BJ (cell line): ENCODE data around the gene PVALEF. TPM values are rescaled to one million over a fixed set of nuclear protein-coding genes. Genes with fewer than 3 reads are reported as not detected.
A peak's percentile ranks its signal among the peaks of the same experiment; 100 is the strongest.

Experiments
- CTCF ChIA-PET: fragments of 350-600 bp; formaldehyde crosslinking; extraction: SDS; loops from one replicate; lab custom pipeline; 2021; ENCODE audit warnings: antibody characterized with exemption, inconsistent platforms; lab: Yijun Ruan, JAX
- POLR2A ChIA-PET: fragments of 300-600 bp; sonication (Branson Sonifier 250); formaldehyde crosslinking; extraction: SDS; loops from one replicate; lab custom pipeline; 2021; ENCODE audit warnings: antibody characterized with exemption; lab: Charles Lee
- DNase-seq: peaks from one replicate; pipeline ENCODE4 v3.0.0-alpha.2; 2011; ENCODE audit warnings: low read depth
- H3K27me3 ChIP-seq: 2 replicates; pipeline ENCODE4 v1.6.0; 2011; ENCODE audit warnings: low read length; ENCODE audit not compliant: control insufficient read depth, insufficient read depth
- H3K36me3 ChIP-seq: 2 replicates; pipeline ENCODE4 v1.5.1; 2011; ENCODE audit warnings: low read length; ENCODE audit not compliant: control insufficient read depth, insufficient read depth
- H3K4me3 ChIP-seq: 2 replicates; pipeline ENCODE4 v1.5.1; 2011; ENCODE audit warnings: low read depth, mild to moderate bottlenecking, control low read depth, low read length
- polyA plus RNA-seq: library from polyadenylated mRNA; depleted of rRNA; stranded (reverse); fragments of >200 nt; gene quantifications from 2 replicates; pipeline ENCODE4 v1.2.3, GENCODE V29; 2011
- TF ChIP-seq, protein P1 (sequence below): IDR thresholded peaks from 2 replicates; pipeline ENCODE4 v1.5.1; 2011; ENCODE audit warnings: low read depth, mild to moderate bottlenecking, control low read depth, inconsistent platforms, low read length, moderate library complexity; ENCODE audit not compliant: insufficient read depth

Gene PVALEF
- polyA plus RNA-seq, 1 experiment: not detected

DNA sequence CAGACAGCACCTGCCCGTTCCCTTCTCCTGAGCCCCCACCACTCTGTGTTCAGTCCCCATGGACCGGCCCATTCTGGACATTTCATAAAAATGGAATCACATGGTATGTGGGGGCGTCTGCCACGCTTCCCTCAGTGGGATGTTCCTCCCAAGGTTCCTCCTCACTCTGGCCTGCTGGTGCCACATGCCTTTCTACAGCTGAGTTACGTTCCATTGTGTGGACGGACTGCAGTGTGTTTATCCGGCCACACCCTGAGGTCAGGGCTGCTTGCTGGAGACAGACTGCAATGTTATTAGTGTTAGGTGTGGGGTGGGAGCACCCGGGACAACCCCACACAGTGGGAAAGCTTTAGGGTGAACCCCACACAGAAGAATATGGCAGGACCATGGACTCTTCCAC lies 6.6 kb downstream of the PVALEF start:
- CTCF ChIA-PET: interaction anchor here (0.6 kb wide), 1 partner anchor 162 kb away, joined by 3 read pairs; no protein-coding TSS in a partner anchor
- TF ChIP-seq, protein P1, sequence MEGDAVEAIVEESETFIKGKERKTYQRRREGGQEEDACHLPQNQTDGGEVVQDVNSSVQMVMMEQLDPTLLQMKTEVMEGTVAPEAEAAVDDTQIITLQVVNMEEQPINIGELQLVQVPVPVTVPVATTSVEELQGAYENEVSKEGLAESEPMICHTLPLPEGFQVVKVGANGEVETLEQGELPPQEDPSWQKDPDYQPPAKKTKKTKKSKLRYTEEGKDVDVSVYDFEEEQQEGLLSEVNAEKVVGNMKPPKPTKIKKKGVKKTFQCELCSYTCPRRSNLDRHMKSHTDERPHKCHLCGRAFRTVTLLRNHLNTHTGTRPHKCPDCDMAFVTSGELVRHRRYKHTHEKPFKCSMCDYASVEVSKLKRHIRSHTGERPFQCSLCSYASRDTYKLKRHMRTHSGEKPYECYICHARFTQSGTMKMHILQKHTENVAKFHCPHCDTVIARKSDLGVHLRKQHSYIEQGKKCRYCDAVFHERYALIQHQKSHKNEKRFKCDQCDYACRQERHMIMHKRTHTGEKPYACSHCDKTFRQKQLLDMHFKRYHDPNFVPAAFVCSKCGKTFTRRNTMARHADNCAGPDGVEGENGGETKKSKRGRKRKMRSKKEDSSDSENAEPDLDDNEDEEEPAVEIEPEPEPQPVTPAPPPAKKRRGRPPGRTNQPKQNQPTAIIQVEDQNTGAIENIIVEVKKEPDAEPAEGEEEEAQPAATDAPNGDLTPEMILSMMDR: no peak

DNA sequence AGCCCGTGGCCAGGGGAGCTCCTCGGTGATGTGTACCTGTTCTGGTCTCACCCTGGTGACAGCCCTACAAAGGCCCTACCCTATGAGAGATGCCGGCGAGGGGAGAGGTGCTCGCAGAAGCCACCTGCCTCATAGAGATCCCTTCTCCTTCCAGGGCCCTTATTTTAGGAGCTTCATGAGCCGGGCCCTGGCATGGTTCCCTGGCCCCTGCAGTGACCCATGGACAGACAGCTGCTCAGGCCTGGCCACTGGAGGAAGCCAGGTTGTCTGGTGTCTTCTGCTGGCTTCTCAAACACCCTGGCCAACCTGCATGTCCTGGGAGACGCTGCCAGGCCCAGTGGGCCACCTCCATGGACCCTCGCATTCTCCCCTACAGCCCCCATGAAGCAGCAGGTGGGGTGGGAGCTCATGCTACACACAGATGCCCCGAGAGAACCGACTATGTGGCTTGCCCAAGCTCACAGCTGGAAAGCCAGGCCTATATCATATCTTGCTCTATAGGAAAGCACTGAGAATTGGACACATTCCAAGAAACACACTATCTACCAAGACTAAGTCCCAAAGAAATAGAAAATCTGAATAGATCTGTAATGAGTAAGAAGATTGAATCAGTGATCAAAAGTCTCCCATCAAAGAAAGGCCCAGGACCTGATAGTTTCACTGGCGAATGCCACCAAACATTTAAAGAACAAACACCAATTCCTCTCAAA lies 7.9 kb downstream of the PVALEF start:
- Histone ChIP-seq H3K36me3 (no peaks in the 10 kb centered on the region), H3K4me3 (no peak overlapping the region), H3K27me3 (peaks cover under 1% of the 10 kb centered on the region)
- ChIA-PET POLR2A (no interaction called here), CTCF (interaction anchor here (0.6 kb wide), 1 partner anchor 151 kb away, joined by 4 read pairs; no protein-coding TSS in a partner anchor)
- TF ChIP-seq, protein P1: no peak
- no peak for DNase-seq

More for the DNA sequence above, 6.6 kb downstream of the PVALEF start:
- DNase-seq: peak; percentile 19
- peaks cover 12% of the 10 kb centered on the region for H3K27me3 ChIP-seq
- H3K36me3 ChIP-seq: no peaks in the 10 kb centered on the region
- POLR2A ChIA-PET: no interaction called here
- H3K4me3 ChIP-seq: no peak overlapping the region

DNA sequence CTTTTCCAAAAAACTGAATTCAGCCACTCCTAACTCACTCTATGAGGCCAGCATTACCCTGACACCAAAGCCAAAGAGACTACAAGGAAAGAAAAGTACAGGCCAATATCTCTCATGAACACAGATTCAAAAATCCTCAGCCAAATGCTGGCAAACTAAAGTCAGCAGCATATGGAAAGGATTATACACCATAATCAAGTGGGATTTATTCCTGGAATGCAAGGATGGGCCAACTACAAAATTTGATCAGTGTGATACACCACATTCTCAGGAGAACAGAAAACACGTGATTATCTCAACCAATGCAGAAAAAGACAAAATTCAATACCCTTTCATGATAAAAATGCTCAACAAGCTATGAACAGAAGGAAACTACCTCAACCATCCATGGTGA lies 8.5 kb downstream of the PVALEF start:
- TF ChIP-seq, protein P1: no peak
- ChIA-PET CTCF (interaction anchor here (1.1 kb wide), 1 partner anchor 31 kb away, joined by 4 read pairs; no protein-coding TSS in a partner anchor), POLR2A (no interaction called here)
- no peak overlapping the region for H3K4me3 ChIP-seq
- no peaks in the 10 kb centered on the region for H3K36me3 ChIP-seq
- H3K27me3 ChIP-seq: no peaks in the 10 kb centered on the region; the same call in none of the 2 replicates
- peak; percentile 36 for DNase-seq

DNA sequence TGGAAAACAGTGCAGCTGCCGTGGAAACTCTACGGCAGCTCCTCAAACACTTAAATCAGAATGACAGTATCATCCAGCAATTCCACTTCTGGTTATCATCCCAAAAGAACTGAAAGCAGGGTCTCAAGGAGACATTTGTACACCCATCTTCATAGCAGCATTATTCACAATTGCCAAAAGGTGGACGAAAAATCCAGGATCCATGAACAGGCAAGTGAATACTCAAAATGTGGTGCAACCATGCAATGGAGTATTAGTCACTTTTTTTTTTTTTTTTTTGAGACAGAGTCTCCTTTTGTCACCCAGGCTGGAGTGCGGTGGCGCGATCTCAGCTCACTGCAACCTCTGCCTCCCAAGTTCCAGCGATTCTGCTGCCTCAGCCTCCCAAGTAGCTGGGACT lies 11.4 kb downstream of the PVALEF start:
- ChIA-PET CTCF (no interaction called here), POLR2A (no interaction called here)
- Histone ChIP-seq H3K4me3 (no peak overlapping the region), H3K27me3 (no peaks in the 10 kb centered on the region), H3K36me3 (no peaks in the 10 kb centered on the region)
- no peak for DNase-seq
- TF ChIP-seq, protein P1: no peak

DNA sequence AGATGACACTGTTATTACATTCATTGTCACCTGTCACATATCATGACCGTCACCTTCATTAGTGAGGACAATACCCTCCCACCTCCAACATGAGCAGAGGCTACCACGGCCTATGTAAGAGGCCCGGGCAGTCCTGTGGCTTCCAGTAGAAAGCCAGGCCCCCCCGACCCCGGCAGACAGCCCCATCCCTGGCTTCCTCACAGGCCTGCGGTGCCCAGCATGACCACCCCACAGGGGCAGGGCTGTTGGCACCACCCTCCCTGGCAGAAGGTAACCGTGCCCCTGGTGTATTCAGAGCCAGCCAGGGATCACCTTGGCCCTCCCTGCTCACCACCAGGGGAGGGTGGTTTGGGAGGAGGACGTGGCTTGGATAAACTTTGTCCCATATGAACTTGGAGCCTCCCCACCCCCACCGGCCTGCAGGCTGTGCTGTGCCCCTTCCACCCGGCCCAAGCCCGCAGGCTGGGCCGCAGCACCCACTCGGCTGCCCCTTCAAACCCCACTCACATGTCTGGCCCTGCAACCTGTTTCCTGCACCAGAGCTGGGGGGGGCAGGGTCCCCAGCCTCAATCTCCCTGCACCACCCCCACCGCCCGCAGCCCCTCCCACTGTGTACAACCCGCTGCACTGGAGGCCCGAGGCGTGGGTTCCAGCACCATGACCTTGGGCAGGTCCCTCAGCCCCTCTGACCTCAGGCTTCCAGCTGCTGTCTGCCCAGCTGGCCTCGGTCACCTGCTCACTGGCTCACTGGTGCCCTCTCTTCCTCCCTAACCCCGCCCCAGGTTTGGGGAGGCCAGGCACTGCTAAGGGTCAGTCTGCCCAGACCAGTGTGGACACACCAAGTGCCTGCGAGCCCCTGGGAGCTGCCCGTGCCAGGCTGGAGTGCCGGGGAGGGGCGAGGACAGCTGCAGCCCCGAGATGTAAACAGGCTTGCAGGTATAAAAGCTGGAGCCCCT lies 13.1 kb downstream of the PVALEF start:
- no peaks in the 10 kb centered on the region for H3K27me3 ChIP-seq
- ChIA-PET CTCF (interaction anchor here (1.2 to 1.6 kb wide), 2 partner anchors 10 to 36 kb away, joined by 4 to 6 read pairs; no protein-coding TSS in a partner anchor), POLR2A (no interaction called here)
- TF ChIP-seq, protein P1: no peak
- no peaks in the 10 kb centered on the region for H3K36me3 ChIP-seq
- no peak for DNase-seq
- H3K4me3 ChIP-seq: no peak overlapping the region
